LNCaP clone FGC (cell line): ENCODE data around the gene IDS.
"Not testable (repeated sequence)": the region's sequence is repeated elsewhere in the genome, so short reads cannot be mapped to it uniquely, and the experiment has no call there.

Source experiments
- DNase-seq: peaks from one replicate; pipeline ENCODE4 v3.0.0-alpha.2; 2011; ENCODE audit warnings: low read depth
- H3K4me3 ChIP-seq: 2 replicates; pipeline ENCODE4 v1.5.1; 2011; ENCODE audit warnings: mild to moderate bottlenecking, low read depth, low read length, control low read depth
- CTCF ChIP-seq: IDR thresholded peaks from 2 replicates; pipeline ENCODE4 v1.5.1; 2012; ENCODE audit warnings: mild to moderate bottlenecking; ENCODE audit not compliant: control insufficient read depth, insufficient read depth; ENCODE audit errors: extremely low read depth

The IDS gene

GRCh38 chrX:149504915-149505651, at the start of gene IDS:
IDS (minus strand) TSS chrX:149505306; CDS start chrX:149505137, 169 bp downstream.
- peak; percentile 42 for DNase-seq
- TF ChIP-seq CTCF, result no peak
- peak within 1 kb of the TSS; percentile 64 for H3K4me3 ChIP-seq

- not testable (repeated sequence) for DNase-seq, H3K4me3 ChIP-seq
These were observed 46.8 kb upstream of the IDS start for GRCh38 chrX:149551939-149552248.

GRCh38 chrX:149551245-149551938, 46.3 kb upstream of the IDS start:
- not testable (repeated sequence) for DNase-seq, H3K4me3 ChIP-seq

- not testable (repeated sequence) for H3K4me3 ChIP-seq, DNase-seq
These were observed 45.3 kb upstream of the IDS start for GRCh38 chrX:149550454-149550853.

GRCh38 chrX:149549701-149550100, 44.6 kb upstream of the IDS start, which contains the start of gene HSFX3:
HSFX3 (minus strand) TSS chrX:149549924; CDS start chrX:149549852, 72 bp downstream.
- DNase-seq, H3K4me3 ChIP-seq: not testable (repeated sequence)

- not testable (repeated sequence) for DNase-seq, H3K4me3 ChIP-seq
These were observed 42.7 kb upstream of the IDS start for GRCh38 chrX:149547782-149548181.

- H3K4me3 ChIP-seq, DNase-seq: not testable (repeated sequence)
These were observed 41.9 kb upstream of the IDS start for GRCh38 chrX:149546962-149547361.

GRCh38 chrX:149545545-149546543, 40.7 kb upstream of the IDS start:
- not testable (repeated sequence) for H3K4me3 ChIP-seq, DNase-seq

- peak overlapping the region; percentile 81 for H3K4me3 ChIP-seq
- no peak for TF ChIP-seq CTCF
- DNase-seq, result no peak
These were observed 36.5 kb upstream of the IDS start for GRCh38 chrX:149541521-149542047.

- peak; percentile 97 for DNase-seq
- H3K4me3 ChIP-seq, result peak within 1 kb of the TSS; percentile 81
- TF ChIP-seq CTCF, result no peak
These were observed 35.8 kb upstream of the IDS start, which contains the start of gene EOLA1 for GRCh38 chrX:149540621-149541520. EOLA1 (plus strand) TSS chrX:149541012; CDS start chrX:149545631, 4,619 bp downstream.
